PFSK-1 (cell line): ENCODE data around the gene ZNF418.

ENCODE experiments used
- POLR2AphosphoS5 ChIP-seq: IDR thresholded peaks from 2 replicates; pipeline ENCODE4 v1.6.1; 2012; ENCODE audit warnings: low read depth, mild to moderate bottlenecking, control low read depth, low read length, moderate library complexity
- REST ChIP-seq, 2 experiments: IDR thresholded peaks; 2 replicates each; pipeline versions ENCODE4 v1.6.1 to v1.8.0; 2011 to 2012; ENCODE audit warnings: low read depth in 2 of 2, low read length in 2 of 2, control low read depth in 1 of 2, inconsistent platforms in 1 of 2, mild to moderate bottlenecking in 1 of 2, moderate library complexity in 1 of 2; ENCODE audit not compliant: insufficient read depth in 1 of 2

DNA sequence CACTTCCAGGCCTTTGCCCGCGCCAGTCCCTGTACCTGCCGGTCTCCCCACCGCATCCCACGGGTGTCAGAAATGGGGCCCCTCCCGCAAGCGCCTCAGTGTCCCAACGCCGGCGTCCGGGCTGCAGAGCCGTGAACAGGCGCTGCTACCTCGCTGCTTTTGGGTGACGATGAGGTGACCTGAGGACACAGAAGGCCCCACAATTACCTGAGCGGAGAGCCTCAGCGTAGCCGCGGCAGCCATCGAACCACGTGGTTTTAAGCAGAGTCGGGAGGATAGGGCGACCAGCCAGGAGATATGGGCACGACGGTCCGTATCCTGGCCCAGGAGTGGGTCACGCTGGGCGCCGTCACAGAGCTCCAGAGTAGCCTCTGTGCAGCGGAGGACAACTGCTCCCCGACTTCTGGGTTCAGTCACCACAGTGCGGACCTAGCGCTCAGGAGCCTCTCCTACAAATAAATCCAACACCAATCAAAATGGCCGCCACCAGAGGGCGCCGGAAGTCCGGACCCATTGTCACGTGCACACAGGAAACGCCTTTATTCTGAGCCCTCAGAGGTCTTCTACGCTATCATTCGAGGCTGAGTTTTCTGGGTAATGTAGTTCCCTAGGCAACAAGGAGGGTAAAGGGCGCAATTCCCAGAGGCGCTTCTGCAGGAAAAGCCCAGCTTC is 46.5 kb downstream of the ZNF418 start, which contains the start of gene ZNF814:
- peak in 1 of 2 experiments; percentile 52; a peak in 1 of 4 replicates for TF ChIP-seq REST (IDR thresholded peaks at IDR 0.05; ENCODE audit: insufficient read depth in 1 of 2, low read depth in 2 of 2, low read length in 2 of 2)
- peak; percentile 87 for TF ChIP-seq POLR2AphosphoS5
